MCF 10A (cell line): ENCODE results near the gene GIMAP2. TPM values are rescaled to one million over a fixed set of nuclear protein-coding genes. Genes with fewer than 3 reads are reported as not detected.

Experiments used
- BruUV-seq: library from RNA; stranded (reverse); fragments of 400-500 nt; replicated peaks from 2 replicates; lab custom pipeline; 2021; lab: Mats Ljungman, UMichigan
- CTCF ChIA-PET: fragments of 300-600 bp; sonication (Branson Sonifier 250); formaldehyde crosslinking; extraction: SDS; loops from one replicate; lab custom pipeline; 2021; ENCODE audit warnings: antibody characterized with exemption, inconsistent platforms; lab: Yijun Ruan, JAX
- POLR2A ChIA-PET: fragments of 300-600, 350-650 bp; sonication (Branson Sonifier 250); formaldehyde crosslinking; extraction: SDS; loops from one replicate; lab custom pipeline; 2020; ENCODE audit warnings: antibody characterized with exemption, inconsistent platforms; lab: Yijun Ruan, JAX
- DNase-seq: peaks from one replicate; pipeline ENCODE4 v3.0.0-alpha.2; 2018; ENCODE audit not compliant: unreplicated experiment
- H3K27ac Mint-ChIP-seq: one replicate; pipeline ENCODE4 v1.8.0; 2022; ENCODE audit warnings: mild to moderate bottlenecking, low read depth, mixed read lengths; ENCODE audit not compliant: unreplicated experiment
- H3K27me3 Mint-ChIP-seq: one replicate; pipeline ENCODE4 v1.8.0; 2022; ENCODE audit warnings: mixed read lengths; ENCODE audit not compliant: insufficient read depth, unreplicated experiment
- H3K36me3 Mint-ChIP-seq: one replicate; pipeline ENCODE4 v1.8.0; 2022; ENCODE audit warnings: mild to moderate bottlenecking, moderate library complexity, mixed read lengths; ENCODE audit not compliant: insufficient read depth, unreplicated experiment
- H3K4me1 Mint-ChIP-seq: one replicate; pipeline ENCODE4 v1.8.0; 2022; ENCODE audit warnings: mixed read lengths; ENCODE audit not compliant: insufficient read depth, unreplicated experiment
- H3K4me3 Mint-ChIP-seq: one replicate; pipeline ENCODE4 v1.8.0; 2022; ENCODE audit warnings: mild to moderate bottlenecking, moderate library complexity, mixed read lengths; ENCODE audit not compliant: unreplicated experiment
- H3K9me3 Mint-ChIP-seq: one replicate; pipeline ENCODE4 v1.8.0; 2022; ENCODE audit warnings: mixed read lengths; ENCODE audit not compliant: unreplicated experiment
- intact Hi-C: fragments of 100-400 bp; cut with micrococcal nuclease; formaldehyde crosslinking; loops from 2 replicates; pipeline ENCODE4 v1.14.1; 2022
- total RNA-seq: library from RNA; stranded (reverse); gene quantifications from 2 replicates; pipeline ENCODE4 v1.2.3, GENCODE V29; 2022
- TF ChIP-seq, protein P1 (sequence below): fragments of 200-600 bp; IDR thresholded peaks from one replicate; pipeline ENCODE4 v1.8.0; 2022; ENCODE audit warnings: antibody characterized with exemption, mild to moderate bottlenecking; ENCODE audit not compliant: unreplicated experiment

Gene GIMAP2
- total RNA-seq, 1 experiment from 2014 or later = not detected

DNA sequence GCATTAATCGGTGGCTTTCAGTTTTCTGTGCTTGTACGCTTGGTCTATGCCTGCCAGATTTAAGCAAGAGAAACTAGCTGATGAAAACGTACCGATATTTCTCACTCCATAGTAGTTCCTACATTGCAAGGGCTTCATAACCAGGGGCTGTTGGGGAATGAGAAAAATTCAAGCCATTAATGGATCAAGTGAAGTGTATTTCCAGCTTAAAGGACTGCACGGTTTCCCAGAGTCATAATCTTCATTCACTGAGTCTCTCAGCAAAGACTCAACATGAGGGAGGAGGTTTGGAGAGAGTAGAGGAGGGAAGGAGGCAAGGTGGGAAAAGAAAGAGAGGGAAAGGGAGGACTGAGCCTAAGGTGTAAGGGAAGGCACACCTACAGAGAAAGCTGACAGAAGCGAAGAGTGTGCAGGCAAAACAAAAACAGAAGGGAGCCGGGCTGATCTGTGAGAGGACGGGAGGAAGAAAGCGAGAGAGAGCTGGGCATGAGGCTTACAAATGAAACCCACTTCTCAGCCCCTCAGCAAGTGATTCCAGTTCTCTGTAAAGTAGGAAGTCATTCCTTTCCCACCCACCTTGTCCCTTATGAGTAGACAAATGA, 625 bp downstream of the GIMAP2 start:
- H3K36me3 Mint-ChIP-seq = no peaks in the 10 kb centered on the region
- TF ChIP-seq, protein P1, sequence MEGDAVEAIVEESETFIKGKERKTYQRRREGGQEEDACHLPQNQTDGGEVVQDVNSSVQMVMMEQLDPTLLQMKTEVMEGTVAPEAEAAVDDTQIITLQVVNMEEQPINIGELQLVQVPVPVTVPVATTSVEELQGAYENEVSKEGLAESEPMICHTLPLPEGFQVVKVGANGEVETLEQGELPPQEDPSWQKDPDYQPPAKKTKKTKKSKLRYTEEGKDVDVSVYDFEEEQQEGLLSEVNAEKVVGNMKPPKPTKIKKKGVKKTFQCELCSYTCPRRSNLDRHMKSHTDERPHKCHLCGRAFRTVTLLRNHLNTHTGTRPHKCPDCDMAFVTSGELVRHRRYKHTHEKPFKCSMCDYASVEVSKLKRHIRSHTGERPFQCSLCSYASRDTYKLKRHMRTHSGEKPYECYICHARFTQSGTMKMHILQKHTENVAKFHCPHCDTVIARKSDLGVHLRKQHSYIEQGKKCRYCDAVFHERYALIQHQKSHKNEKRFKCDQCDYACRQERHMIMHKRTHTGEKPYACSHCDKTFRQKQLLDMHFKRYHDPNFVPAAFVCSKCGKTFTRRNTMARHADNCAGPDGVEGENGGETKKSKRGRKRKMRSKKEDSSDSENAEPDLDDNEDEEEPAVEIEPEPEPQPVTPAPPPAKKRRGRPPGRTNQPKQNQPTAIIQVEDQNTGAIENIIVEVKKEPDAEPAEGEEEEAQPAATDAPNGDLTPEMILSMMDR = no peak
- ChIA-PET POLR2A (interaction anchor here (0.7 kb wide), 1 partner anchor 650 kb away, joined by 3 read pairs; no protein-coding TSS in a partner anchor), CTCF (interaction anchor here (0.5 kb wide), 1 partner anchor 329 kb away, joined by 3 read pairs; no protein-coding TSS in a partner anchor)
- peaks cover 8% of the 10 kb centered on the region for H3K9me3 Mint-ChIP-seq
- no peak overlapping the region for H3K27ac Mint-ChIP-seq
- no peak for DNase-seq
- peaks cover 6% of the 10 kb centered on the region for H3K4me1 Mint-ChIP-seq
- BruUV-seq = no TSS peak
- intact Hi-C loops = no loop called here
- H3K4me3 Mint-ChIP-seq = peak overlapping the region; percentile 57
- no peaks in the 10 kb centered on the region for H3K27me3 Mint-ChIP-seq

DNA sequence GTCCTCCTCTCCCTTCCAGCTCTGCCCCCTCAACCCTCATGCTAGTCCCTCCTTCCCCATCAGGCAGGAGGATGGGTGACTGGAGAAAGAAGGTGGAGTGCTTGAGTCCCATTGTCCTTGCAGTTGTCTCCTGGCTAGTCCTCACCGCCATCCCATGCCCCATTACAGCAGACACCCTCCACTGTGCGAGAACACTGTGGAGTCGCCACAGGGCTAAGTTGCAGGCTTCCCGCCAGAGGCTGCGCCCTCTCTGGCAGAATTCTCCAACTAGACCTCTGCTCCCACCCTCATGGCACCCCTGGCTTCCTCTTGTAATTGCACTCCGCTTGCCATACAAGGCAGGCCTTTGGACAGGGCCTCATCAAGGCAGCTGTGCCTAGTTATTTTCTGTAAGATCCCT, 3.1 kb downstream of the GIMAP2 start:
- H3K9me3 Mint-ChIP-seq = peaks cover 8% of the 10 kb centered on the region
- intact Hi-C loops = no loop called here
- CTCF ChIA-PET = no interaction called here
- no TSS peak for BruUV-seq
- no peak overlapping the region for H3K4me3 Mint-ChIP-seq
- DNase-seq = no peak
- H3K27me3 Mint-ChIP-seq = no peaks in the 10 kb centered on the region
- no peak overlapping the region for H3K27ac Mint-ChIP-seq
- POLR2A ChIA-PET = no interaction called here
- TF ChIP-seq, protein P1 = no peak
- no peaks in the 10 kb centered on the region for H3K36me3 Mint-ChIP-seq
- peaks cover 6% of the 10 kb centered on the region for H3K4me1 Mint-ChIP-seq

DNA sequence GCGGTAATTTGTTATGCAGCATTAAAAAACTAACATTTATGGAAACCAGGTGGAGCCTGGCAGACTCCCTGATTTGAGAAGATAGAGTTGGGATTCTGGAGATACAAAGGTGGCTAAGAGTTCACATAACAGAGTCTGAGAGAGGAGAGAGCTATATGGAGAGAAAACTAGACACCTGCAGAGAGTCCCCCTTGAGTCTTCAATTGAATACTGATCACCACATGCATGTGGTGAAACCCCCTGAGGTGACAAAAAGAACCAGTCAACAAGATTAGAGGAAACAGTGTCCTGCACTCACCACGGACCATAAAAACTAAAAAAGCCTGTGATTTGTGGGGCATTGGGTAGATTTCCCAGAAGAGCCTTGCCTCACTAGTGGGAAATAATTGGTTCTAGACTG, 10.1 kb downstream of the GIMAP2 start:
- Mint-ChIP-seq H3K4me3 (no peak overlapping the region), H3K36me3 (no peaks in the 10 kb centered on the region), H3K27ac (no peak overlapping the region), H3K4me1 (no peaks in the 10 kb centered on the region), H3K27me3 (no peaks in the 10 kb centered on the region), H3K9me3 (peaks cover 4% of the 10 kb centered on the region)
- TF ChIP-seq, protein P1 = no peak
- ChIA-PET POLR2A (no interaction called here), CTCF (interaction anchor here (0.6 kb wide), 1 partner anchor 103 kb away, joined by 3 read pairs; no protein-coding TSS in a partner anchor)
- no TSS peak for BruUV-seq
- intact Hi-C loops = no loop called here
- DNase-seq = no peak

DNA sequence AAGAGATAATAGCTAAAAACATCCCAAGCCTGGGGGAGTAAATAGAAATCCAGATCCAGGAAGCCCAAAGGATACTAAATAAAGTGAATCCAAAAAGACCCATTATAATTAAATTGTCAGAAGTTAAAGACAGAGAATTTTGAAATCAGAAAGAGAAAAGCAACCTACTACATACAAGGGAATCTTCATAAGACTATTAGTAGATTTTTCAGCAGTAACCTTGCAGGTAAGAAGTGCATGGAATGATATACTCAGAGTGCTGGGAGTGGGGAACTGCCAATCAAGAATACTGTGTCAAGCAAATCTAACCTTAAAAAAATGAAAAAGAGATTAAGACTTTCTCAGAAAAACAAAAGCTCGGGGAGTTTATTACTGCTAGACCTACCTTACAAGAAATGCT, 17.7 kb downstream of the GIMAP2 start:
- H3K27me3 Mint-ChIP-seq = no peaks in the 10 kb centered on the region
- TF ChIP-seq, protein P1 = no peak
- no peak for DNase-seq
- no peak overlapping the region for H3K4me3 Mint-ChIP-seq
- H3K27ac Mint-ChIP-seq = no peak overlapping the region
- intact Hi-C loops = no loop called here
- no peaks in the 10 kb centered on the region for H3K36me3 Mint-ChIP-seq
- CTCF ChIA-PET = no interaction called here
- BruUV-seq = no TSS peak
- H3K4me1 Mint-ChIP-seq = no peaks in the 10 kb centered on the region
- peaks cover 43% of the 10 kb centered on the region for H3K9me3 Mint-ChIP-seq
- POLR2A ChIA-PET = no interaction called here
